Sigmoid colon (tissue), 4 donors: Measurements from ENCODE around the gene PLB1.

Source experiments
- CTCF ChIP-seq, 4 experiments: fragments of 450-650 bp in 3 of 4; fragments of 200-600 bp in 1 of 4; IDR thresholded peaks; one replicate each; pipeline ENCODE4 v1.5.1; 2016 to 2019; ENCODE audit warnings: antibody characterized with exemption in 4 of 4, mild to moderate bottlenecking in 3 of 4, moderate library complexity in 2 of 4
- EP300 ChIP-seq, 4 donors: sonication (generic); formaldehyde crosslinking; IDR thresholded peaks; one replicate each; pipeline ENCODE4 v1.6.1; 2017; ENCODE audit warnings: antibody characterized with exemption in 4 of 4
- POLR2A ChIP-seq, 2 donors: fragments of 450-650 bp; IDR thresholded peaks; one replicate each; pipeline ENCODE4 v1.6.1; 2016; ENCODE audit warnings: antibody characterized with exemption in 2 of 2, mild to moderate bottlenecking in 2 of 2, moderate library complexity in 2 of 2
- POLR2AphosphoS5 ChIP-seq, 4 donors: sonication (generic); formaldehyde crosslinking; IDR thresholded peaks; one replicate each; pipeline ENCODE4 v1.6.1; 2017; ENCODE audit warnings: antibody characterized with exemption in 4 of 4

DNA sequence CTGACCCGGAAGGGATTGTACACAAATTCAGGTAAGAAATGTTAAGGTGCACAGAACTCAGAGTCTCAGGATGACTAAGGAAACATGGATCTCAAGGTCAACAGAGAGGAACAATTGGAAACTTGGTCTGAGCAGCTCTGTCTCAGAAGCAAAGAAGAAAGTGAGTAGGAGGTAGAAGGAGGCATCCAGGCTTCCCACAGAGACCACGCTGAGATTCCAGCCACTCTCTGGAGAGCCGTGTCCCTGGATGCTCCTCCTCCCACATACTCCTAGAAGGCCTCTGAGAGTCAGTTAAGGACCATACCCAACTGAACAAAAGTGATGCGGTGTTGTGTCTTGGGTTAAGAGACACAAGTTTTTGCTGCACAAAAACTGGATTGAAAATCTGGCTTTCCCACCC lies 8.6 kb upstream of the PLB1 start:
- TF ChIP-seq CTCF (IDR thresholded peaks at IDR 0.05) (no peak), POLR2A (IDR thresholded peaks at IDR 0.05) (no peak), EP300 (IDR thresholded peaks at IDR 0.05) (no peak), POLR2AphosphoS5 (IDR thresholded peaks at IDR 0.05) (no peak)
